GM19025 (cell line): ENCODE measurements around the gene MAFF.

ENCODE experiments used
- ATAC-seq: cut with Tn5 transposase; IDR thresholded peaks from one replicate; pipeline ENCODE4 v1.9.1; 2021; ENCODE audit warnings: mild to moderate bottlenecking, low read depth, moderate library complexity; ENCODE audit not compliant: unreplicated experiment

MAFF gene

GRCh38 chr22:38244106-38244505, 42.3 kb downstream of the MAFF start:
- ATAC-seq: no peak

GRCh38 chr22:38246046-38246658, 44.4 kb downstream of the MAFF start:
- no peak for ATAC-seq

GRCh38 chr22:38246692-38247091, 44.9 kb downstream of the MAFF start:
- ATAC-seq: no peak

- ATAC-seq: no peak
Observed at GRCh38 chr22:38247713-38248112, 45.9 kb downstream of the MAFF start.

GRCh38 chr22:38248280-38248679, 46.5 kb downstream of the MAFF start:
- no peak for ATAC-seq

GRCh38 chr22:38249301-38249700, 47.5 kb downstream of the MAFF start:
- no peak for ATAC-seq

GRCh38 chr22:38249803-38250642, 48.2 kb downstream of the MAFF start:
- ATAC-seq: no peak

GRCh38 chr22:38250643-38251340, 49.0 kb downstream of the MAFF start:
- no peak for ATAC-seq

GRCh38 chr22:38251341-38251692, 49.5 kb downstream of the MAFF start:
- no peak for ATAC-seq

- no peak for ATAC-seq
Observed at GRCh38 chr22:38255697-38256096, 53.9 kb downstream of the MAFF start.

- no peak for ATAC-seq
Observed at GRCh38 chr22:38257181-38257580, 55.4 kb downstream of the MAFF start.

GRCh38 chr22:38257650-38258250, 56.0 kb downstream of the MAFF start:
- ATAC-seq: no peak

GRCh38 chr22:38258895-38259294, 57.1 kb downstream of the MAFF start:
- ATAC-seq: no peak

- no peak for ATAC-seq
Observed at GRCh38 chr22:38259370-38259769, 57.6 kb downstream of the MAFF start.

GRCh38 chr22:38260761-38261681, 59.2 kb downstream of the MAFF start:
- ATAC-seq: no peak

- ATAC-seq: no peak
Observed at GRCh38 chr22:38262051-38262795, 60.4 kb downstream of the MAFF start.

GRCh38 chr22:38264322-38264843, 62.6 kb downstream of the MAFF start:
- no peak for ATAC-seq
